IPS DF 19.7 (cell line): ENCODE measurements around the gene ZNF335.
"Not testable (repeated sequence)": the region's sequence is repeated elsewhere in the genome, so short reads cannot be mapped to it uniquely, and the experiment has no call there.

Experiments
- DNase-seq: peaks from one replicate; pipeline ENCODE4 v3.0.0-alpha.2; 2013; ENCODE audit warnings: low read depth, low spot score

The ZNF335 gene

DNA sequence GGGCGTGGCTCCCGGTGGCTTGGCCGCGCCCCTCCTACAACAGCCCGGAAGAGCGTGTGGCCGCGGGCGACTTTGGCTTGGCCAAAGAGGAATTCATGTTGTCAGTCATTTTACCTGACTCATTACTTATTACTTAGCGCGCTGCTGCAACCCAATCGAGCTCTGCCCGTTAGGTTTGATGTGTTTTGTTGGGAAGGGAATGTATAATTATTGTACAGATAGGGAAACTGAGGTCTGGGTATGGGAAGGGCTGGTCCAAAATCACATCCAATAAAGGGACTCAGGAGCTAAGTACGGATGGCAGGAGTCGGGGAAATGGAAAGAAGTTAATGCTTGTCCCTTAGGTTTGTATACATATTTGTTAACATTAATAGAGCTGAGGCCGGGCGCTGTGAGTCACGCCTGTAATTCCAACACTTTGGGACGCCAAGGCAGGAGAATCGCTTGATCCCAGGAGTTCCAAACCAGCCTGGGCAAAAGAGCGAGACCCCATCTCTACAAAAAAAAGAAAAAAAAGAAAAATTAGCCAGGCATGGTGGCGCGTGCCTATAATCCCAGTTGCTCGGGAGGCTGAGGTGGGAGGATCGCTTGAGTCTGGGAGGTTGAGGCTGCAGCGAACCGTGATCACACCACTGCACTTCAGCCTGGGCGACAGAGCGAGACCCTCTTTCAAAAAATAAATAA is 639 bp upstream of the ZNF335 start:
- DNase-seq: no peak

DNA sequence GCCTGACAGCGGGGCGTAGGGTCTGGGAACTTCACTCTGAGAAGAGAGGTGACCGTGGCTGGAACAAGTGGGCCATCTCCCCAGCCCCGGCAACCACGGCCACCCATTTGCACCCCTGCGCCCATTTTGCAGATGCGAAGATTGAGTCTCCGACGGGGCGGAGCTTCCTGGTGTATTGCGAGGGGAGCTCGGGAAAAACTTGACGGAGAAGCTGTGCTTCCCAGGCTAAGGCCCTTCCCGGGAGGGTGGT is 653 bp downstream of the ZNF335 start:
- no peak for DNase-seq

- no peak for DNase-seq
Observed at GRCh38 chr20:45970646-45971424, 1.2 kb downstream of the ZNF335 start.

- no peak for DNase-seq
Observed at GRCh38 chr20:45969712-45970634, 2.0 kb downstream of the ZNF335 start.

GRCh38 chr20:45968801-45969711 is 2.9 kb downstream of the ZNF335 start:
- DNase-seq: no peak

DNA sequence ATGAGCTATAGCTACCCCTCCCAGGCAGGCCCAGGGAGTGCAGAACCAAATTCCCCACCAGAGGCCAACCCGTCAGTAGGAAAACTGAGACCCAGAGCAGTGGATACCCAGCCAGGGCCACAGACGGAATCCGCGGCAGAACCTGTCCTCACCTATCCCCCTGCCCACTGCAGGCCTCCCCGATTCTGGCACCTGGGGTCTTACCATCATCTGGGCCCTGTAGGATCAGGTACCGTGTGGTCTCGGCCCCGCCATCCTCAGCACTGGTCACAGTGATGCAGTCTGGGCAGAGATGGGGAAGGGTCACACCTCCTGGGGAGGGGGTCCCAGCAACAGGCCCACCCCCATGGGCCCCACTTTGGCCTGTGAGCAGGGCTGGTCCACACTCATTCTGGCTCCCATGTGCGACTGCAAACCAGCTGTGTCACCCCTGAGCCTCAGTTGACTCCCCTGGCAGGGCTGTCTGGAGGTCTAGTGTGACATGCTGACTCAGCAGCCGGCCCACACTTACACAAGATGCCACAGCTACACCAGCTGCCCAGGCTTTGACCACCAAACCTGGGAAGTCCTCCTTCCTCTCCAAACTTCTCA is 3.8 kb downstream of the ZNF335 start:
- DNase-seq: no peak

DNA sequence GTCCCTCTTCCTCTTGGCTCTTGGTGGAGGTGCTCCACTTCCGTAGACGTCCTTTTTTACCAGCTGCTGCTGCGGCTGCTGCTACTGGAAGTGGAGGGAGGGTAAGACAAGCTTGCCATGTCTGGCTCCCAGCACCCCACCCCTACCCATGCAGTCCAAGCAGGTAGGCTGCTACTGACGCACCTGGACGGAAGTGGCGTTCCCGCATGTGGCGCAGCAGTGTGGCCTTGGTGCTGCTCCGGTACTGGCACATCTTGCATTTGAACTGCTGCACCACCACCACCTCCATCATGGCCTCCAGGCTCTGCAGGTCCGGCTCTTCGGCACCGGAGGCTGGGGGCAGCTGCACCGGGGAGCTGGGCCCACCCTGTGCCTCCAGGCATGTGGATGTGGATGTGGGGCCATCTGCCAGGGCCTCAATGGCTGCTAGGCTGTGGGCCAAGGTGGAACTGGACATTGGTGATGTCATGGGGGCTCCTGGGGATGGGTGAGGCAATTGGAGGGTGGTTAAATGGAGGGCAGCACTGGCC is 4.4 kb downstream of the ZNF335 start:
- no peak for DNase-seq

GRCh38 chr20:45965169-45966002 is 6.6 kb downstream of the ZNF335 start:
- DNase-seq: no peak

- DNase-seq: no peak
Observed at GRCh38 chr20:45964006-45964400, 8.0 kb downstream of the ZNF335 start.

DNA sequence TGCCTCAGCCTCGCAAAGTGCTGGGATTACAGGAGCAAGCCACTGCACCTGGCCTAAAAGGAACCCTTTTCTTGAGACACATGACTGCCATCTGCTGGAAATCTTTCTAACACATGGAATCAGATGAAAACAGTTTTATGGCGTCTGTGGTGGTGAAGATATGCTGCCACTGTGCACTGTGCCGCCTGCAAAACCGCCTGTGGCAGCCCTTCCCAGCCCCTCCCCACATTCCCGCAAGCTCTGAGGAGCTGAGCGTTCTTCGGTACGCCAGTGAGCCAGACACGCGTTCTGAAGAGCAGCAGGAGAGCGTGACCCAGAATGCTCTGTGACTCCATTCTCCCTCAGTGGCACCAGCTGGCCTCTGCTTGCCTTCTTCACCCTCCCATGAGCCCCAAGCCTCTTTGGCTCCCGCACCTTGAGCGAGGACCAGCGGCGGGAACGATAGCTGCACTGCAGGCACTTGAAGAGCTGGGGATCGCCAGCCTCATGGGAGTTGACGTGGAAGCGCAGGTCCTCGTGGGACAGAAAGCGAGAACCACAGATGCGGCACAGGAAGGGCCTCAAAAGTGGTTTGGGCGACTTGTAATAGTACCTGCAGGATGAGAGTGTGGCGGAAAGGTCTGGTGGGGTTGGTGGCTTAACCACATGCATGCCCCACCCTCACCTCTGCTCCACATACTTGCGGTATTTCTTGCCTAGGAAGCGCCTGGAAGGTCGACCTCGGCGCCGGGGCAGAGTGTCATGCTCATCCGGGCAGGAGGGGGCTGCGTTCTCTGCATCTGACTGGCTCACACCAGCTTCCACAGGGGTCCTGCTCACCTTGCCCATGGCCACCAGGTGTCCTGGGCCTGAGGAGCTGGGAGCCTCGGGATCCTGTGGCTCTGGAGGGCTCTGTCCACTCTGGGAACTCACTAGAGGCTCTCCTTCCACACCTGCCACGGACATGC is 8.7 kb downstream of the ZNF335 start:
- DNase-seq: no peak

- DNase-seq: no peak
Observed at GRCh38 chr20:45962031-45962755, 9.8 kb downstream of the ZNF335 start.

GRCh38 chr20:45959956-45960630 is 11.9 kb downstream of the ZNF335 start:
- no peak for DNase-seq

DNA sequence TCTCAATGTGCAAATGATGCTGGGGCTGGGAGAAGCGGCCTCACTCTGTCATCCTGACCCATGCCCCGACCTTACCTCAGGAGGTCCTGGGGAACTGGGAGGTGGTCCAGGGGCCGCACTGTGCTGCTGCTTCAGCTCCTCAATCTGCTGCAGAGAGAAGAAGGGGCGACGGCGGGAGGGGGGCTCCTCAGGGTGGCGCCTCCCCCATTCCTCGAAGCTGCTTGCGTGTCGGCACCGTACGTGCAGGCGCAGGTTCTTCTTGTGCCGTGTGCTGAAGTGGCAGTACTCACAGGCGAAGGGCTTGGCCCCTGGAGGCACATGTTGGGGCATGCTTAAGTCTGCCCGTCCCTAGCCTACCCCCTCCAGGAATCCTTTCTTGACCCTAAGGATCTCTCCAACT is 12.9 kb downstream of the ZNF335 start:
- no peak for DNase-seq

DNA sequence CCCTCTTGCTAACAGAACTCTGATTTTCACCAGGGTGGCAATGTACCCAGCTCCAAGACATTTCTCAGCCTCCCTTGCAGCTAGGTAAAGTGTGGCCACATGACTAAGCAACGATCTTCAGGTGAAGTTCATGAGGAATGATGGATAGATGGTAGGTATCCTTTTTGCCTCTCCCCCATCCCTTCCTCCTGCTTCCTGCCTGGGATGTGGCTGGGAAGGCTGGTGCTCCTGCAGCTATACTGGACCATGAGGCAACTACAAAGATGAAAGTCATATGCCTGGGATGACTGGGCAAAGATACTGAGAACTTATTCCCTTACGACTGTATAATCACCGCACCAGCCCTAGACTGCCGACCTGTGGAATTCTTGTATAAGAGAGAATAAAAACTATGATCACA is 13.4 kb downstream of the ZNF335 start:
- DNase-seq: no peak

DNA sequence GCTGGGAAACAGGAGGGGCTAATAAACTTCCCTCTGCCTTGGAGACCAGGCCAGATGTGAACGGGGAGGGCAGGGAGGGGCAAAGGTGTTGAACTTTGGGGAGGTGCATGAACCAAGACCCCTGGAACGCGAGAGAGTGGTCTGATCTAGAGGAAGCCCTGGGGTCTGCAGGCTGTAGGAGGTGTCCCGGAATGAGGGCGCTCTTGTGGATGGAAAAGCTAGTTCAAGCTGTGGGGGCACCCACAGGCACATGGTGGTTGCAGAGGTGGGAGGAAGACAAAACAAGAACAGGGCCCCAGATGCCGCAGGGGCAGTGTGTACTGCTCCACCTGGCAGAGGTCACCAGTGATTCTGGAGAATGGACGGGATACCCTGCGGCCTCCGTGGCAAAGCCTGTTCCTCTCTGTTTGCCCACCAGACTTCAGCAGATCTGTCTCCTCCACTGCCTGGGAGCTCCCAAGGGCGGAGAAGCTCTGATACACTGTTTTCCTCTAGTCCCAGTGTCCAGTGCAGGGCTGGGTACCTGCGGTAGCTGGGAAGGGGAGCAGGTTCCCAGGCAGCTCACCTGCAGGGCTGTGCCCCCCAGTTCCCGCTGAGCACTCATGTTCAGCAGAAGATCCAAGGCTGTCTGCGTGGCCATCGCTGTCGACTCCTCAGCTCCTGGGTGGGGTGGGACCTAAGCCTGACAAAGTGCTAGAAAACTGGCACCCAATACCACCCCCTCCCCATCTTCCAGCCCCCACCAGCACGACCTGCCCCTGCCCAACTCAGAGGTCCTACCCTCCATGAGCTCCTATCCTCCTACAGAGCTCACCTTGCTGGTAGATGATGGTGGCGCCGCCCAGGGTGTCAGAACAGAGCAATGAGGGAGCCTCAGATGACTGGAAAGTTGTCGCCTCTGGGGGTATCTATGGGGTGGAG is 14.7 kb downstream of the ZNF335 start:
- DNase-seq: no peak

- not testable (repeated sequence) for DNase-seq
Observed at GRCh38 chr20:45956326-45956725, 15.7 kb downstream of the ZNF335 start.
